K562 (cell line): ENCODE results near the gene CHPF. TPM values are rescaled to one million over a fixed set of nuclear protein-coding genes. Genes with fewer than 3 reads are reported as not detected.

Experiments used
- CREB1 ChIP-seq, 2 experiments: sonication (generic) in 1 of 2; formaldehyde crosslinking in 1 of 2; IDR thresholded peaks; 2 replicates each; pipeline versions ENCODE4 v1.6.1 to v1.8.0; 2012 to 2022; ENCODE audit warnings: inconsistent platforms in 1 of 2, mild to moderate bottlenecking in 1 of 2, missing genetic modification reagents in 1 of 2, moderate library complexity in 1 of 2
- E2F8 ChIP-seq: fragments of 450-650 bp; IDR thresholded peaks from 2 replicates; pipeline ENCODE4 v1.7.1; 2018; ENCODE audit warnings: mild to moderate bottlenecking, low read depth; ENCODE audit not compliant: partially characterized antibody
- ELK3 ChIP-seq: fragments of 450-650 bp; formaldehyde crosslinking; IDR thresholded peaks from 2 replicates; pipeline ENCODE4 v1.4.0; 2020; ENCODE audit warnings: mild to moderate bottlenecking
- HNRNPH1 ChIP-seq: fragments of 200-400 bp; formaldehyde crosslinking; optimal IDR thresholded peaks from 2 replicates; pipeline ENCODE3; 2017; ENCODE audit warnings: low read depth, mild to moderate bottlenecking, low read length, moderate library complexity
- IRF9 ChIP-seq: fragments of 450-650 bp; IDR thresholded peaks from 2 replicates; pipeline ENCODE4 v1.6.1; 2016; ENCODE audit warnings: missing biosample characterization, missing genetic modification characterization
- RFX5 ChIP-seq: IDR thresholded peaks from 2 replicates; pipeline ENCODE4 v1.6.1; 2011; ENCODE audit warnings: low read depth, mild to moderate bottlenecking, improper control_type of control experiment, low read length
- TBP ChIP-seq: optimal IDR thresholded peaks from 2 replicates; pipeline ENCODE3; 2011; ENCODE audit warnings: low read depth, low read length, improper control_type of control experiment
- TSHZ1 ChIP-seq: fragments of 250-450 bp; sonication (Bioruptor Pico); IDR thresholded peaks from 2 replicates; pipeline ENCODE4 v1.4.0; 2020; ENCODE audit warnings: mild to moderate bottlenecking, moderate library complexity
- polyA plus RNA-seq, 8 experiments: library from polyadenylated mRNA; depleted of rRNA in 4 of 8; stranded (reverse) in 5 of 8; unstranded in 3 of 8; fragments of >200 nt; fragmentation: Nextera tagmentation in 2 of 8; fragmentation: Illumina TruSeq in 1 of 8; extraction: Ambion mirVana in 2 of 8; extraction: Trizol in 1 of 8; gene quantifications; 2 replicates each; pipeline versions ENCODE4 v1.2.1 to v1.2.3, GENCODE V29; 2011 to 2014; ENCODE audit warnings: inconsistent platforms in 1 of 8, missing spikeins in 1 of 8
- total RNA-seq, 7 experiments: library from RNA; depleted of rRNA in 6 of 7; stranded (reverse); fragments of >200 nt in 6 of 7; fragmentation: Illumina TruSeq in 2 of 7; extraction: Trizol in 2 of 7; gene quantifications; 2 replicates each; pipeline versions ENCODE4 v1.2.1 to v1.2.3, GENCODE V29; 2011 to 2021; ENCODE audit warnings: low replicate concordance in 1 of 7

CHPF gene
- total and polyA plus RNA-seq, 9 of the 15 experiments (the other 6 are each of a cell fraction or from before 2014, with no cell fraction given): 0.15 to 57.2 (median 7.9) TPM

- no peak for TF ChIP-seq IRF9 (tag)
- no peak for TF ChIP-seq TSHZ1 (CRISPR knock-in tag)
- TF ChIP-seq CREB1 (IDR thresholded peaks at IDR 0.05): no peak
- no peak for TF ChIP-seq CREB1 (CRISPR knock-in tag; IDR thresholded peaks at IDR 0.05)
- no peak for TF ChIP-seq ELK3 (CRISPR knock-in tag)
- TF ChIP-seq RFX5: no peak
- TF ChIP-seq TBP: no peak
- no peak for TF ChIP-seq HNRNPH1
- no peak for TF ChIP-seq E2F8
Observed at GRCh38 chr2:219522111-219523030, 21.2 kb downstream of the CHPF start (continued).
